ENCODE results near the gene PRKD1.

DNA sequence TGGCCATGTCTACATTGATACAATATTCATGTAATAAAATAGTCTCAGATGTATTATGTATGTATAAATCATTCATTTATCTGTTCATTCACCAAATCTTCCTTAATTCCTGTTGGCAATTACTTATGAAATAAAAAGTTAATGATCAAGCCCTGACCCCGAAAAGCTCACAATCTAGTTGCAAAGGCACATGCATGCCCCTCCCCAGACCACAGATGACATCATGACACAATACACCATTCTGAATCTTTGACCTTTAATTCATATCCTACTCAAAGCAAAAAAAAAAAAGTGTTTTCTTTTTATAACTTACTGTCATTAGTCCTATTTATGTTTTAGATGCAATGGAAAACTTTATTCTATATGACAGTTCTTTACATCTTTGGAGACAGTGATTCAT lies 346.9 kb downstream of the PRKD1 start:
- TF ChIP-seq, protein P1, sequence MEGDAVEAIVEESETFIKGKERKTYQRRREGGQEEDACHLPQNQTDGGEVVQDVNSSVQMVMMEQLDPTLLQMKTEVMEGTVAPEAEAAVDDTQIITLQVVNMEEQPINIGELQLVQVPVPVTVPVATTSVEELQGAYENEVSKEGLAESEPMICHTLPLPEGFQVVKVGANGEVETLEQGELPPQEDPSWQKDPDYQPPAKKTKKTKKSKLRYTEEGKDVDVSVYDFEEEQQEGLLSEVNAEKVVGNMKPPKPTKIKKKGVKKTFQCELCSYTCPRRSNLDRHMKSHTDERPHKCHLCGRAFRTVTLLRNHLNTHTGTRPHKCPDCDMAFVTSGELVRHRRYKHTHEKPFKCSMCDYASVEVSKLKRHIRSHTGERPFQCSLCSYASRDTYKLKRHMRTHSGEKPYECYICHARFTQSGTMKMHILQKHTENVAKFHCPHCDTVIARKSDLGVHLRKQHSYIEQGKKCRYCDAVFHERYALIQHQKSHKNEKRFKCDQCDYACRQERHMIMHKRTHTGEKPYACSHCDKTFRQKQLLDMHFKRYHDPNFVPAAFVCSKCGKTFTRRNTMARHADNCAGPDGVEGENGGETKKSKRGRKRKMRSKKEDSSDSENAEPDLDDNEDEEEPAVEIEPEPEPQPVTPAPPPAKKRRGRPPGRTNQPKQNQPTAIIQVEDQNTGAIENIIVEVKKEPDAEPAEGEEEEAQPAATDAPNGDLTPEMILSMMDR (IDR thresholded peaks at IDR 0.05; ENCODE audit: low read depth, low read length, poor library complexity, severe bottlenecking): no peak
- TF ChIP-seq EZH2phosphoT487 (IDR thresholded peaks at IDR 0.05; ENCODE audit: borderline replicate concordance, low read length): no peak
